IMR-90 (cell line): ENCODE data around the gene C16orf92. TPM values are rescaled to one million over a fixed set of nuclear protein-coding genes. Genes with fewer than 3 reads are reported as not detected.

Source experiments
- ATAC-seq: fragments of 200-7000 bp; cut with Tn5 transposase; 2 replicates; pipeline ENCODE4 v1.9.1; 2020; ENCODE audit warnings: low read depth, mild to moderate bottlenecking, moderate library complexity
- BruUV-seq: library from RNA; stranded (reverse); fragments of 400-500 nt; replicated peaks from 2 replicates; lab custom pipeline; 2021; lab: Mats Ljungman, UMichigan
- CTCF ChIA-PET: fragments of 300-600 bp; formaldehyde crosslinking; extraction: SDS; loops from one replicate; lab custom pipeline; 2021; ENCODE audit warnings: antibody characterized with exemption; lab: Yijun Ruan, JAX
- POLR2A ChIA-PET: fragments of 300-600 bp; sonication (Branson Sonifier 250); formaldehyde crosslinking; loops from one replicate; lab custom pipeline; 2022; ENCODE audit warnings: antibody characterized with exemption; ENCODE audit not compliant: unreplicated experiment; lab: Charles Lee
- DNase-seq: peaks from one replicate; pipeline ENCODE4 v3.0.0; 2013
- H2AFZ ChIP-seq: replicated peaks from 2 replicates; pipeline ENCODE3; 2013; ENCODE audit warnings: low read length, mild to moderate bottlenecking; ENCODE audit not compliant: poor library complexity
- H2AK5ac ChIP-seq: 2 replicates; pipeline ENCODE4 v1.6.1; 2013; ENCODE audit warnings: low read depth, low read length, inconsistent platforms
- H2AK9ac ChIP-seq: replicated peaks from 2 replicates; pipeline ENCODE3; 2013; ENCODE audit warnings: mild to moderate bottlenecking, low read depth, low read length, moderate library complexity; ENCODE audit not compliant: poor library complexity
- H2BK120ac ChIP-seq: 2 replicates; pipeline ENCODE4 v1.6.1; 2013; ENCODE audit warnings: low read depth, low read length, inconsistent platforms
- H2BK15ac ChIP-seq: 3 replicates; pipeline ENCODE4 v1.6.1; 2013; ENCODE audit warnings: low read depth, low read length, inconsistent platforms
- H2BK20ac ChIP-seq: 2 replicates; pipeline ENCODE4 v1.6.1; 2013; ENCODE audit warnings: low read depth, mild to moderate bottlenecking, inconsistent platforms, low read length, moderate library complexity
- H2BK5ac ChIP-seq: 2 replicates; pipeline ENCODE4 v1.6.1; 2013; ENCODE audit warnings: mild to moderate bottlenecking, low read depth, low read length, inconsistent platforms; ENCODE audit not compliant: poor library complexity, severe bottlenecking
- H3K14ac ChIP-seq: replicated peaks from 2 replicates; pipeline ENCODE4 v1.6.1; 2013; ENCODE audit warnings: low read depth, low read length, inconsistent platforms
- H3K18ac ChIP-seq: 2 replicates; pipeline ENCODE4 v1.6.1; 2013; ENCODE audit warnings: low read depth, low read length, control low read depth
- H3K23ac ChIP-seq: 2 replicates; pipeline ENCODE4 v1.6.1; 2013; ENCODE audit warnings: low read depth, low read length, inconsistent platforms
- H3K27ac ChIP-seq: 2 replicates; pipeline ENCODE4 v1.5.1; 2013; ENCODE audit warnings: mild to moderate bottlenecking, control low read depth, low read length; ENCODE audit not compliant: insufficient read depth
- H3K27me3 ChIP-seq: 2 replicates; pipeline ENCODE4 v1.6.1; 2013; ENCODE audit warnings: low read length; ENCODE audit not compliant: control insufficient read depth, insufficient read depth
- H3K36me3 ChIP-seq: 2 replicates; pipeline ENCODE4 v1.6.1; 2013; ENCODE audit warnings: low read length, mixed read lengths; ENCODE audit not compliant: control insufficient read depth, insufficient read depth
- H3K4ac ChIP-seq: 2 replicates; pipeline ENCODE4 v1.6.1; 2013; ENCODE audit warnings: low read depth, low read length, inconsistent platforms
- H3K4me1 ChIP-seq: 2 replicates; pipeline ENCODE4 v1.6.1; 2013; ENCODE audit warnings: low read length, mixed read lengths; ENCODE audit not compliant: control insufficient read depth, insufficient read depth
- H3K4me2 ChIP-seq: 2 replicates; pipeline ENCODE4 v1.6.1; 2013; ENCODE audit warnings: low read depth, mild to moderate bottlenecking, control low read depth, low read length, moderate library complexity
- H3K4me3 ChIP-seq: 2 replicates; pipeline ENCODE4 v1.5.1; 2013; ENCODE audit warnings: low read depth, mild to moderate bottlenecking, control low read depth, low read length, moderate library complexity; ENCODE audit not compliant: insufficient read depth
- H3K56ac ChIP-seq: 2 replicates; pipeline ENCODE4 v1.6.1; 2013; ENCODE audit warnings: low read length, inconsistent platforms; ENCODE audit not compliant: insufficient read depth; ENCODE audit errors: extremely low read depth
- H3K79me1 ChIP-seq, 2 experiments: 2 replicates each; pipeline ENCODE4 v1.6.1; 2013; ENCODE audit warnings: low read length in 2 of 2, inconsistent platforms in 1 of 2, low read depth in 1 of 2
- H3K9ac ChIP-seq: 2 replicates; pipeline ENCODE4 v1.6.1; 2013; ENCODE audit warnings: low read depth, low read length, control low read depth
- H3K9me1 ChIP-seq: 2 replicates; pipeline ENCODE4 v1.6.1; 2013; ENCODE audit warnings: low read length, inconsistent platforms; ENCODE audit not compliant: insufficient read depth
- H3K9me3 ChIP-seq: 2 replicates; pipeline ENCODE4 v1.6.1; 2013; ENCODE audit warnings: low read length; ENCODE audit not compliant: control insufficient read depth, insufficient read depth
- H4K20me1 ChIP-seq: 2 replicates; pipeline ENCODE4 v1.6.1; 2013; ENCODE audit warnings: low read length, inconsistent platforms; ENCODE audit not compliant: insufficient read depth
- H4K5ac ChIP-seq: 2 replicates; pipeline ENCODE4 v1.6.1; 2013; ENCODE audit warnings: mild to moderate bottlenecking, low read depth, low read length, control low read depth
- H4K8ac ChIP-seq, 2 experiments: 2 replicates each; pipeline ENCODE4 v1.6.1; 2013; ENCODE audit warnings: low read depth in 2 of 2, low read length in 2 of 2, control low read depth in 1 of 2, inconsistent platforms in 1 of 2
- H4K91ac ChIP-seq: 2 replicates; pipeline ENCODE4 v1.6.1; 2013; ENCODE audit warnings: low read depth, low read length, inconsistent platforms; ENCODE audit not compliant: insufficient read depth
- BHLHE40 ChIP-seq: fragments of 150-350 bp; IDR thresholded peaks from 2 replicates; pipeline ENCODE4 v1.6.1; 2016; ENCODE audit warnings: mild to moderate bottlenecking, low read depth, low read length
- CHD1 ChIP-seq: IDR thresholded peaks from 2 replicates; pipeline ENCODE4 v1.6.1; 2012; ENCODE audit warnings: low read depth, low read length, improper control_type of control experiment
- MXI1 ChIP-seq: IDR thresholded peaks from 2 replicates; pipeline ENCODE4 v1.6.1; 2012; ENCODE audit warnings: low read depth, mild to moderate bottlenecking, low read length, moderate library complexity, borderline replicate concordance
- RAD21 ChIP-seq: IDR thresholded peaks from 2 replicates; pipeline ENCODE4 v1.6.1; 2012; ENCODE audit warnings: low read length, improper control_type of control experiment
- RFX5 ChIP-seq: IDR thresholded peaks from 2 replicates; pipeline ENCODE4 v1.8.0; 2012; ENCODE audit warnings: low read depth, mild to moderate bottlenecking, low read length, moderate library complexity
- SMC3 ChIP-seq: fragments of 150-350 bp; IDR thresholded peaks from 2 replicates; pipeline ENCODE4 v1.6.1; 2016; ENCODE audit warnings: low read depth, mild to moderate bottlenecking, antibody characterized with exemption, low read length, moderate library complexity
- WGBS, 2 experiments: methylation state at CpG; one replicate each; pipeline versions ENCODE4 v1.1.5 to v1.1.7; 2013; ENCODE audit warnings: missing lambda C conversion rate in 2 of 2; ENCODE audit not compliant: insufficient read length in 1 of 2; ENCODE audit errors: extremely low coverage in 2 of 2; 5-methylcytosine and 5-hydroxymethylcytosine counted together
- dilution Hi-C: fragments of 300-500 bp; cut with HindIII; formaldehyde crosslinking; loops from one replicate; pipeline ENCODE4 v1.14.3; 2018; ENCODE audit warnings: low sequenced_read_pairs; ENCODE audit not compliant: unreplicated experiment
- in situ Hi-C: fragments of 300-500 bp; cut with MboI; formaldehyde crosslinking; loops from 3 replicates; pipeline ENCODE4 v1.14.3; 2019; ENCODE audit warnings: low sequenced_read_pairs, inconsistent platforms, mixed read lengths
- intact Hi-C: fragments of 100-400 bp; cut with micrococcal nuclease; formaldehyde crosslinking; loops from 2 replicates; pipeline ENCODE4 v1.10.0; 2022
- polyA plus RNA-seq, 3 experiments: library from polyadenylated mRNA; depleted of rRNA; stranded (reverse); fragments of >200 nt; gene quantifications; 2 replicates each; pipeline ENCODE4 v1.2.3, GENCODE V29; 2012; ENCODE audit warnings: low replicate concordance in 1 of 3
- total RNA-seq: library from RNA; depleted of rRNA; stranded (reverse); fragments of >200 nt; gene quantifications from 2 replicates; pipeline ENCODE4 v1.2.3, GENCODE V29; 2012
- TF ChIP-seq, protein P1 (sequence below): fragments of 150-350 bp; IDR thresholded peaks from 2 replicates; pipeline ENCODE4 v1.6.1; 2017; ENCODE audit warnings: mild to moderate bottlenecking, antibody characterized with exemption, low read length, low read depth
- TF ChIP-seq, protein P2 (sequence below): fragments of 150-350 bp; IDR thresholded peaks from 2 replicates; pipeline ENCODE4 v1.6.1; 2016; ENCODE audit warnings: low read depth, mild to moderate bottlenecking, low read length, moderate library complexity, borderline replicate concordance
- TF ChIP-seq, protein P3 (sequence below): conservative IDR thresholded peaks from 2 replicates; pipeline ENCODE4 v1.5.1; 2012; ENCODE audit warnings: mild to moderate bottlenecking, low read depth, low read length, improper control_type of control experiment

Gene C16orf92
- total and polyA plus RNA-seq, 2 of the 4 experiments (the other 2 are of a cell fraction): not detected

DNA sequence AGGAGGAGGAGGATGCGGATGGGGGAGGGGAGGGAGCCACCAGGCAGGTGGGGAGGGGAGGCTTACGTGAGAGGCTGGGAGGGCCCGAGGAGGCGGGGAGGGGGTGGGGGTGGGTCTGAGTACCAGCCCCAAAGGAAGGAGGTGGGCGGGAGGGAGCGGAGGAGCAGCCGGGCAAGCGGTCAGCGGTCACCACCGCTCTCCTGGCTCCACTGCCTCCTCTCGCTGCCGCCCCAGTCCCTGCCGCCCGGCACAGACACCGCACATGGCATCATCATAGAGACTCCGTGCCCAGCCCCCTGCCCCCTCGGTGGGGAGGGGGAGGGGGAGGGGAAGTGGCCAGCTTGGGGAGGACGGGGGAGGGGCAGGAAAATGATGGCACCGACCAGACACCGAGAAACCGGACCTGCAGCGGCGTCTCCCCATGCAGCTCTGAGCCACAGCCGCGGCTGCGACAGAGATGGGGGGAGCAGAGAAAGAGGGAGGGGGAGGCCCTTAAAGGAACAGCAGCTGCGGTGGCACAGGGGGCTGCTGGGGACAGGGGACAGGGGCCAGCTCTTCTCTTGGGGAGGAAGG lies 7.9 kb downstream of the C16orf92 start, which contains the start of gene TLCD3B:
Gene TLCD3B (minus strand): TSS at position 431 of the 573 bp plus-strand sequence. CDS start 744 bp downstream, outside the sequence.
- DNase-seq (no peak), ATAC-seq (peak; percentile 30; the same call in 1 of the 2 replicates)
- 3% methylated on average over 5 of the region's 27 CpGs; no CpG with 5 or more reads in 1 of the 2 experiments for WGBS, 2 experiments
- Histone ChIP-seq H3K9me1 (no peaks in the 10 kb centered on the region), H3K36me3 (no peaks in the 10 kb centered on the region), H4K5ac (no peak within 1 kb of the TSS), H2AK9ac (no peak within 1 kb of the TSS), H2BK20ac (no peak within 1 kb of the TSS), H3K18ac (no peak within 1 kb of the TSS), H3K56ac (no peak within 1 kb of the TSS), H4K8ac (no peak within 1 kb of the TSS), H3K27ac (no peak within 1 kb of the TSS), H3K23ac (no peak within 1 kb of the TSS), H3K4me3 (no peak within 1 kb of the TSS), H3K4me1 (no peaks in the 10 kb centered on the region), H3K9ac (no peak within 1 kb of the TSS), H3K27me3 (peaks cover 65% of the 10 kb centered on the region), H4K20me1 (peaks cover 9% of the 10 kb centered on the region; the same call in 1 of the 2 replicates), H3K79me1 (no peaks in the 10 kb centered on the region), H2BK120ac (no peak within 1 kb of the TSS), H3K14ac (no peak within 1 kb of the TSS), H3K4ac (no peak within 1 kb of the TSS), H2AFZ (peak within 1 kb of the TSS; percentile 32), H2BK5ac (no peak within 1 kb of the TSS), H3K4me2 (no peak within 1 kb of the TSS; the same call in 1 of the 2 replicates), H2BK15ac (no peak within 1 kb of the TSS), H4K91ac (no peak within 1 kb of the TSS), H2AK5ac (no peak within 1 kb of the TSS), H3K9me3 (no peaks in the 10 kb centered on the region)
- intact Hi-C loops (no loop called here), in situ Hi-C loops (no loop called here), dilution Hi-C loops (no loop called here)
- no TSS peak for BruUV-seq
- CTCF ChIA-PET: interaction anchor here (0.6 kb wide), 1 partner anchor 274 kb away, joined by 4 read pairs; no protein-coding TSS in a partner anchor
- TF ChIP-seq, protein P1, sequence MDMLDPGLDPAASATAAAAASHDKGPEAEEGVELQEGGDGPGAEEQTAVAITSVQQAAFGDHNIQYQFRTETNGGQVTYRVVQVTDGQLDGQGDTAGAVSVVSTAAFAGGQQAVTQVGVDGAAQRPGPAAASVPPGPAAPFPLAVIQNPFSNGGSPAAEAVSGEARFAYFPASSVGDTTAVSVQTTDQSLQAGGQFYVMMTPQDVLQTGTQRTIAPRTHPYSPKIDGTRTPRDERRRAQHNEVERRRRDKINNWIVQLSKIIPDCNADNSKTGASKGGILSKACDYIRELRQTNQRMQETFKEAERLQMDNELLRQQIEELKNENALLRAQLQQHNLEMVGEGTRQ: no peak
- TF ChIP-seq RFX5: no peak
- TF ChIP-seq, protein P2, sequence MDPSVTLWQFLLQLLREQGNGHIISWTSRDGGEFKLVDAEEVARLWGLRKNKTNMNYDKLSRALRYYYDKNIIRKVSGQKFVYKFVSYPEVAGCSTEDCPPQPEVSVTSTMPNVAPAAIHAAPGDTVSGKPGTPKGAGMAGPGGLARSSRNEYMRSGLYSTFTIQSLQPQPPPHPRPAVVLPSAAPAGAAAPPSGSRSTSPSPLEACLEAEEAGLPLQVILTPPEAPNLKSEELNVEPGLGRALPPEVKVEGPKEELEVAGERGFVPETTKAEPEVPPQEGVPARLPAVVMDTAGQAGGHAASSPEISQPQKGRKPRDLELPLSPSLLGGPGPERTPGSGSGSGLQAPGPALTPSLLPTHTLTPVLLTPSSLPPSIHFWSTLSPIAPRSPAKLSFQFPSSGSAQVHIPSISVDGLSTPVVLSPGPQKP: no peak
- no peak for TF ChIP-seq RAD21
- no peak for TF ChIP-seq SMC3
- no peak for TF ChIP-seq MXI1
- TF ChIP-seq, protein P3, sequence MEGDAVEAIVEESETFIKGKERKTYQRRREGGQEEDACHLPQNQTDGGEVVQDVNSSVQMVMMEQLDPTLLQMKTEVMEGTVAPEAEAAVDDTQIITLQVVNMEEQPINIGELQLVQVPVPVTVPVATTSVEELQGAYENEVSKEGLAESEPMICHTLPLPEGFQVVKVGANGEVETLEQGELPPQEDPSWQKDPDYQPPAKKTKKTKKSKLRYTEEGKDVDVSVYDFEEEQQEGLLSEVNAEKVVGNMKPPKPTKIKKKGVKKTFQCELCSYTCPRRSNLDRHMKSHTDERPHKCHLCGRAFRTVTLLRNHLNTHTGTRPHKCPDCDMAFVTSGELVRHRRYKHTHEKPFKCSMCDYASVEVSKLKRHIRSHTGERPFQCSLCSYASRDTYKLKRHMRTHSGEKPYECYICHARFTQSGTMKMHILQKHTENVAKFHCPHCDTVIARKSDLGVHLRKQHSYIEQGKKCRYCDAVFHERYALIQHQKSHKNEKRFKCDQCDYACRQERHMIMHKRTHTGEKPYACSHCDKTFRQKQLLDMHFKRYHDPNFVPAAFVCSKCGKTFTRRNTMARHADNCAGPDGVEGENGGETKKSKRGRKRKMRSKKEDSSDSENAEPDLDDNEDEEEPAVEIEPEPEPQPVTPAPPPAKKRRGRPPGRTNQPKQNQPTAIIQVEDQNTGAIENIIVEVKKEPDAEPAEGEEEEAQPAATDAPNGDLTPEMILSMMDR: no peak
- TF ChIP-seq BHLHE40: no peak
- no peak for TF ChIP-seq CHD1
- POLR2A ChIA-PET: no interaction called here
